Osteocyte (in vitro differentiated cells): ENCODE results near the gene BEAN1. TPM values are rescaled to one million over a fixed set of nuclear protein-coding genes. Genes with fewer than 3 reads are reported as not detected.
A peak's percentile ranks its signal among the peaks of the same experiment; 100 is the strongest.

ENCODE experiments used
- DNase-seq: peaks from one replicate; pipeline ENCODE4 v3.0.0; 2021; ENCODE audit warnings: mixed read lengths; ENCODE audit not compliant: unreplicated experiment; ENCODE audit errors: extremely low spot score
- H3K27ac Mint-ChIP-seq: one replicate; pipeline ENCODE4 v1.8.0; 2021; ENCODE audit warnings: mild to moderate bottlenecking, mixed read lengths; ENCODE audit not compliant: unreplicated experiment
- H3K27me3 Mint-ChIP-seq: one replicate; pipeline ENCODE4 v1.8.0; 2021; ENCODE audit warnings: mixed read lengths; ENCODE audit not compliant: unreplicated experiment
- H3K36me3 Mint-ChIP-seq: one replicate; pipeline ENCODE4 v1.8.0; 2021; ENCODE audit warnings: mixed read lengths; ENCODE audit not compliant: unreplicated experiment
- H3K4me1 Mint-ChIP-seq: one replicate; pipeline ENCODE4 v1.8.0; 2021; ENCODE audit warnings: mixed read lengths; ENCODE audit not compliant: unreplicated experiment
- H3K4me3 Mint-ChIP-seq: one replicate; pipeline ENCODE4 v1.8.0; 2021; ENCODE audit warnings: mild to moderate bottlenecking, moderate library complexity, mixed read lengths; ENCODE audit not compliant: unreplicated experiment
- H3K9me3 Mint-ChIP-seq: one replicate; pipeline ENCODE4 v1.8.0; 2021; ENCODE audit warnings: mixed read lengths; ENCODE audit not compliant: unreplicated experiment
- total RNA-seq: library from RNA; stranded (reverse); gene quantifications from 2 replicates; pipeline ENCODE4 v1.2.1, GENCODE V29; 2021
- TF ChIP-seq, protein P1 (sequence below): fragments of 200-600 bp; sonication (generic); IDR thresholded peaks from 2 replicates; pipeline ENCODE4 v1.5.0; 2021; ENCODE audit warnings: antibody characterized with exemption, mild to moderate bottlenecking, moderate library complexity

Gene BEAN1
- total RNA-seq, 1 donor from 2014 or later = 0.97 TPM

DNA sequence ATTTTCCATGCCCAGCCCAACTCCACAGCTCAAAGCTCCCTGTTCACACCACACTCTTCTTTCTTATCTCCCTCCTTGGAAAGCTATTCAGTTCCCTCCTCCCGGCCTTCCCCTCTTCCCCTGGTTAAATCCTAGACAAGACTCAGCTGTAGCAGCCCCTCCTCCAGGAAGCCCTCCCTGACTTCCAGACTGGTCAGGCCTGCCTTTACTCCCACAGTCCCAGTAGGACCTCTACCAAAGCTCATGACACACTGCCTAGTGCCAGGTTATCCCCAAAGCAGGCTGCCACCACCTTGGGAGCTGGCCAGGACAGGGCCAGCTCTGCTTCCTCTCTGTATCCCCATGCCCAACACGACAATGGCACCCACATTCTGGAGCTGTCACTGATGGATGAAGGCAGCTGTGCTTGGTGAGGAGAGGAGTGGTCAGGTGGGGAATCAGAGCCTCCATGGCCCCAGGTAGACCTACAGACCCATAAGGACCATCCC, 50.0 kb downstream of the BEAN1 start:
- Mint-ChIP-seq H3K9me3 (no peaks in the 10 kb centered on the region), H3K27me3 (peaks cover 20% of the 10 kb centered on the region), H3K4me3 (no peak overlapping the region), H3K36me3 (no peaks in the 10 kb centered on the region), H3K4me1 (peaks cover 2% of the 10 kb centered on the region), H3K27ac (no peak overlapping the region)
- TF ChIP-seq, protein P1, sequence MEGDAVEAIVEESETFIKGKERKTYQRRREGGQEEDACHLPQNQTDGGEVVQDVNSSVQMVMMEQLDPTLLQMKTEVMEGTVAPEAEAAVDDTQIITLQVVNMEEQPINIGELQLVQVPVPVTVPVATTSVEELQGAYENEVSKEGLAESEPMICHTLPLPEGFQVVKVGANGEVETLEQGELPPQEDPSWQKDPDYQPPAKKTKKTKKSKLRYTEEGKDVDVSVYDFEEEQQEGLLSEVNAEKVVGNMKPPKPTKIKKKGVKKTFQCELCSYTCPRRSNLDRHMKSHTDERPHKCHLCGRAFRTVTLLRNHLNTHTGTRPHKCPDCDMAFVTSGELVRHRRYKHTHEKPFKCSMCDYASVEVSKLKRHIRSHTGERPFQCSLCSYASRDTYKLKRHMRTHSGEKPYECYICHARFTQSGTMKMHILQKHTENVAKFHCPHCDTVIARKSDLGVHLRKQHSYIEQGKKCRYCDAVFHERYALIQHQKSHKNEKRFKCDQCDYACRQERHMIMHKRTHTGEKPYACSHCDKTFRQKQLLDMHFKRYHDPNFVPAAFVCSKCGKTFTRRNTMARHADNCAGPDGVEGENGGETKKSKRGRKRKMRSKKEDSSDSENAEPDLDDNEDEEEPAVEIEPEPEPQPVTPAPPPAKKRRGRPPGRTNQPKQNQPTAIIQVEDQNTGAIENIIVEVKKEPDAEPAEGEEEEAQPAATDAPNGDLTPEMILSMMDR = no peak
- DNase-seq = peak; percentile 51

DNA sequence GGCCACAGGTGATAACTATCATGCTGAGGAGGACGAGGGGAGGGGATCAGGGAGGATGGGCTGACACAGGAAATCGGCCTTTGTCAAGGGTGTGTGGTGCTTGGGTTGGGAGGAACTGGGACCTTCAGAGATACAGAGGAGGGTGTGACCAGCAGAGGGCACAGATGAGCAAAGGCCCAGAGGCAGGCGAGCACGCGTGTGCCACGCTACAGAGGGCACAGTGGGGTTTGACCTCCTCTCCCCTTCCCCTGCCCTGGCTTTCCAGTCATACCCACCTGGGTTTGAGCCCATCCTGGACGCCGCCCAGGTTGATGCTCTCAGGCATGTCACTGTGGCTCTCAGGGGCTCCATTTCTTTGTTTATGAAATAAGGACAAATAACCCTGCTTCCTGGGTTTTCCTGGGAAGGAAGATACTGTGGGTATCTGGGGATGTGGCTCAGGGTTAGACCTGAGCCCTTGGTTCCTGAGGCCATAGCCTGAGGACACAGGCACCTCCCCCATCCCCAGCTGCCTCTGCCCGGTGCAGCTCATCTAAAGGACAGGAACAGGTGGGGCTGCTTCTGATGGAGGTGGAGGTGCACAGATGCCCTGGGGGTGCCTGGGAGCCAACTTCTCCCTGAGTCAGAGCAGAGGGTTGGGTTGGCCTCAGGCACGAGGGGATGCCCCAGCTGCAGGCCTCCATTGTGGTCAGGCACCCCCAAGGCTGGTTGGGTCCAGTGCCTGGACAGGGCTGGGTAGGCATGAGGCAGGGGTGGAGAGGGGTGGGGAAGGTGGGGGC, 51.8 kb downstream of the BEAN1 start:
- Mint-ChIP-seq H3K27me3 (peaks cover 18% of the 10 kb centered on the region), H3K4me1 (peaks cover 5% of the 10 kb centered on the region), H3K36me3 (no peaks in the 10 kb centered on the region), H3K27ac (no peak overlapping the region), H3K9me3 (no peaks in the 10 kb centered on the region), H3K4me3 (no peak overlapping the region)
- DNase-seq = peak; percentile 84
- TF ChIP-seq, protein P1 = peak; percentile 67

DNA sequence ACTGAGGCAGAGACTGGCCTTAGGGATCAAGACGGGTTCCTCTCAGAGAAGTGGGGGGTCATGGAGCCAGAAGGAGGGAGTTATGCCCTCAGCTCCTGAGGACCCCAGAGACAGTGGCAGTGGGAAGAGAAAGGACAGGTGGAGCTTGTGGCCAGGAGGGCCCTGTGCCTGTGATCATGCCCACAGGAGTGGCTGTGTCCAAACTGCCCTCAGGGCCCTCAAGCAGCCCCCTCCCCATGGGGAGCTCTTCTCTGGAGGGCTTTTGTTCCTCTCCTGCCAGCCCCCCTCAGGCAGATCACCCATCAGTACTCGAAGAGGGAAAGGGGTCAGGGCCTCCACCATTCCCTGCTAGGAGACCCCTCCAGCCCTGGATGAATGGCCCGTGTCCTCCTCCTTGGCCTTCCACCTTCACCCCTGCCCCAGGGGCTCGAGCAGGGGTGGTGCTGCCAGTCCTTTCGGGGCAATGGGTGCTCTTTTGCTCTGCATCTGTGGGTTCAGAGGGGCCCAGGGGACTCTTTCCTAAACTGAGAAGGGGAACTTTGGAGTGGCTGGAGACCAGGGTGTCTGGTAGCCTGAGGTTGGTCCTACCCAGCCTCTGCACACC, 52.7 kb downstream of the BEAN1 start:
- Mint-ChIP-seq H3K27ac (no peak overlapping the region), H3K4me1 (peaks cover 5% of the 10 kb centered on the region), H3K27me3 (peaks cover 12% of the 10 kb centered on the region), H3K36me3 (no peaks in the 10 kb centered on the region), H3K4me3 (no peak overlapping the region), H3K9me3 (no peaks in the 10 kb centered on the region)
- TF ChIP-seq, protein P1 = no peak
- DNase-seq = peak; percentile 72

DNA sequence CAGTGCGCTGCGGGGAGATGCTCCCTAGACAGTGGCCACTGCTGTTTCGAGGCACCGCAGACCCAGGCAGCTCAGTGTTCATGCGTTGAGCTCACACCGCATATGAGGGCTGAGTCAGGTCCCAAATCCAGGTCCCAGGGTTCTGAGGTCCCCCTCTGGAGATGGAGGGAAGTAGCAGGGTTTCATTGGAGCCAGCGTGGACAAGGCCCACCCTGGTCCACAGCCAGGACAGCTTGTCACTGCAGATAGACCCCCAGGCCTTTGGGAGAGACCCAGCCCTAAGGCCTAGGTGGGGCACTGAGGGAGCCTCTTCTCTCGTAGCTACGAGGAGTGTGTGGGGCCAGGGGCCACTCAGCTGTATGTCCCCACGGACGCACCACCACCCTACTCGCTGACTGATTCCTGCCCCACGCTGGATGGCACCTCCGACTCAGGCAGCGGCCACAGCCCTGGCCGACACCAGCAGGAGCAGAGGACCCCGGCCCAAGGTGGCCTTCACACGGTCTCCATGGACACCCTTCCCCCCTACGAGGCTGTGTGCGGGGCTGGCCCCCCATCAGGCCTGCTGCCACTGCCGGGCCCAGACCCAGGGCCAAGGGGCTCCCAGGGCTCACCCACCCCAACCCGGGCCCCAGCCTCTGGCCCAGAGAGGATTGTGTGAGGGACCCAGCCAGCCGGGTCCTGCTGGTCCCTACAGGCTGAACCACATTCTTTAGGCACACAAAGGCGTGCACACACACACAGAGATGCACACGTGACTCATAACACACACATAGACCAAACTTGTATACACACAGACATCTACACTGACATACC, 53.4 kb downstream of the BEAN1 start:
- TF ChIP-seq, protein P1 = no peak

More for the DNA sequence above, 53.4 kb downstream of the BEAN1 start:
- DNase-seq = peak; percentile 81
- H3K9me3 Mint-ChIP-seq = no peaks in the 10 kb centered on the region
- H3K27ac Mint-ChIP-seq = no peak overlapping the region
- H3K4me3 Mint-ChIP-seq = no peak overlapping the region
- peaks cover 5% of the 10 kb centered on the region for H3K4me1 Mint-ChIP-seq
- H3K36me3 Mint-ChIP-seq = no peaks in the 10 kb centered on the region
- H3K27me3 Mint-ChIP-seq = peaks cover 6% of the 10 kb centered on the region
